Activated gamma-delta T cell (primary cell): ENCODE measurements around the gene FAM180A.
"Not testable (repeated sequence)": the region's sequence is repeated elsewhere in the genome, so short reads cannot be mapped to it uniquely, and the experiment has no call there.

Source experiments
- DNase-seq: peaks from one replicate; lab custom pipeline; 2025; lab: John Stamatoyannopoulos, UW

The FAM180A gene

GRCh38 chr7:135713836-135714470 lies 34.7 kb downstream of the FAM180A start:
- DNase-seq = no peak

GRCh38 chr7:135712796-135713195 lies 35.8 kb downstream of the FAM180A start:
- no peak for DNase-seq

- DNase-seq = no peak
Observed at GRCh38 chr7:135712182-135712782, 36.3 kb downstream of the FAM180A start.

- DNase-seq = no peak
Observed at GRCh38 chr7:135711139-135711469, 37.5 kb downstream of the FAM180A start.

GRCh38 chr7:135710417-135711138 lies 38.0 kb downstream of the FAM180A start:
- DNase-seq = no peak

GRCh38 chr7:135709508-135709907 lies 39.1 kb downstream of the FAM180A start:
- no peak for DNase-seq

GRCh38 chr7:135708041-135708440 lies 40.6 kb downstream of the FAM180A start:
- DNase-seq = no peak

- no peak for DNase-seq
Observed at GRCh38 chr7:135707570-135707966, 41.0 kb downstream of the FAM180A start.

- no peak for DNase-seq
Observed at GRCh38 chr7:135706858-135707569, 41.6 kb downstream of the FAM180A start.

GRCh38 chr7:135706038-135706742 lies 42.4 kb downstream of the FAM180A start:
- DNase-seq = no peak

- no peak for DNase-seq
Observed at GRCh38 chr7:135704698-135705097, 43.9 kb downstream of the FAM180A start.

GRCh38 chr7:135704074-135704473 lies 44.5 kb downstream of the FAM180A start:
- DNase-seq = no peak

GRCh38 chr7:135697276-135698049 lies 51.1 kb downstream of the FAM180A start:
- no peak for DNase-seq

- no peak for DNase-seq
Observed at GRCh38 chr7:135693558-135693957, 55.1 kb downstream of the FAM180A start.

GRCh38 chr7:135692606-135693005 lies 56.0 kb downstream of the FAM180A start:
- DNase-seq = not testable (repeated sequence)

- DNase-seq = no peak
Observed at GRCh38 chr7:135692055-135692454, 56.6 kb downstream of the FAM180A start.

GRCh38 chr7:135690566-135690965 lies 58.0 kb downstream of the FAM180A start:
- no peak for DNase-seq

GRCh38 chr7:135687466-135687865 lies 61.1 kb downstream of the FAM180A start:
- DNase-seq = no peak

- DNase-seq = no peak
Observed at GRCh38 chr7:135685306-135686084, 63.1 kb downstream of the FAM180A start.

GRCh38 chr7:135684699-135685098 lies 63.9 kb downstream of the FAM180A start:
- no peak for DNase-seq
